NCI-H1048 (cell line): Measurements from ENCODE around the gene BMI1.
A peak's percentile ranks its signal among the peaks of the same experiment; 100 is the strongest.

Experiments used
- DNase-seq: peaks from one replicate; lab custom pipeline; 2025; lab: John Stamatoyannopoulos, UW

The BMI1 gene

DNA sequence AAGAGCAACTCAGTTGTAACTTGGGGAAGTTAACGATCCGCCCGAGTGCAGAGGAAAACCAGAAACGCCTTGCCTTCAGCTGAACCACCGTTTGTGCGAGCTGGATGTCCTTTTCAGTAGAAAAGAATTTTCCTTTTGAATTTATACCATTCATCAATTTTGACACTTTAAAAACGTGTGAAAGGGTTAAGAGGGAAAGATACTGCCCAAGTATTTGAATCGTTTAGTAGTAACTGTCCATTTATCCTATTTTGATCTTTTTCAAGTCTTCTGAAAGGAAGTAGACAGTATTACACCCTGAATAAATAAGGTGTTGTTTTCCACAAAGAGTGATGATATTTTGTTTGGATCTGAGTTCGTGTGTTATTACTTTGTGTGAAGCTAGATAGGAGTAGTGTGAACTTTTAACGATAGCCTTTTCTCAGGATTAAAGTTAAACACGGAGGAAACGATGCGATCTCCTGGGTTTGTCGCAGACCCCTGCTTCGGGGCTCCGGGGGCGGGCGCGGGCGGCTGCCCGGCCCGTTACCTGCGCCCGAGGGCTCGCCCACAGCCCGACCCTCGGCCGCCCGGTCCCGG lies 830 bp upstream of the BMI1 start:
- no peak for DNase-seq

DNA sequence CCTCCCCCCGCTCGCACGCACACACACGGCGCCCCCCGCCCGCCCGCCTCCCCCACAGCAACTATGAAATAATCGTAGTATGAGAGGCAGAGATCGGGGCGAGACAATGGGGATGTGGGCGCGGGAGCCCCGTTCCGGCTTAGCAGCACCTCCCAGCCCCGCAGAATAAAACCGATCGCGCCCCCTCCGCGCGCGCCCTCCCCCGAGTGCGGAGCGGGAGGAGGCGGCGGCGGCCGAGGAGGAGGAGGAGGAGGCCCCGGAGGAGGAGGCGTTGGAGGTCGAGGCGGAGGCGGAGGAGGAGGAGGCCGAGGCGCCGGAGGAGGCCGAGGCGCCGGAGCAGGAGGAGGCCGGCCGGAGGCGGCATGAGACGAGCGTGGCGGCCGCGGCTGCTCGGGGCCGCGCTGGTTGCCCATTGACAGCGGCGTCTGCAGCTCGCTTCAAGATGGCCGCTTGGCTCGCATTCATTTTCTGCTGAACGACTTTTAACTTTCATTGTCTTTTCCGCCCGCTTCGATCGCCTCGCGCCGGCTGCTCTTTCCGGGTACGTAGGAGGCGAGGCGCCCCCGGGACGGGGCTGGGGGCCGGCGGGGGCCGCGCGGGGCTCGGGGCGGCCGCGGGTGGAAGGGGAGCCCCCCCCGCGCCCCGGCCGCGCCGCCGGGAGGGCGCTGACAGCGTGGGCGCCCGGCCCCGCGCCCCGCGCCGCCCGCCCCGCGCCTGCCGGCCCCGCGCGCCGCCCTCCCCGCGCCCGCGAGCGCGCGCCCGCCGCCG lies 441 bp downstream of the BMI1 start:
- peak; percentile 13 for DNase-seq

DNA sequence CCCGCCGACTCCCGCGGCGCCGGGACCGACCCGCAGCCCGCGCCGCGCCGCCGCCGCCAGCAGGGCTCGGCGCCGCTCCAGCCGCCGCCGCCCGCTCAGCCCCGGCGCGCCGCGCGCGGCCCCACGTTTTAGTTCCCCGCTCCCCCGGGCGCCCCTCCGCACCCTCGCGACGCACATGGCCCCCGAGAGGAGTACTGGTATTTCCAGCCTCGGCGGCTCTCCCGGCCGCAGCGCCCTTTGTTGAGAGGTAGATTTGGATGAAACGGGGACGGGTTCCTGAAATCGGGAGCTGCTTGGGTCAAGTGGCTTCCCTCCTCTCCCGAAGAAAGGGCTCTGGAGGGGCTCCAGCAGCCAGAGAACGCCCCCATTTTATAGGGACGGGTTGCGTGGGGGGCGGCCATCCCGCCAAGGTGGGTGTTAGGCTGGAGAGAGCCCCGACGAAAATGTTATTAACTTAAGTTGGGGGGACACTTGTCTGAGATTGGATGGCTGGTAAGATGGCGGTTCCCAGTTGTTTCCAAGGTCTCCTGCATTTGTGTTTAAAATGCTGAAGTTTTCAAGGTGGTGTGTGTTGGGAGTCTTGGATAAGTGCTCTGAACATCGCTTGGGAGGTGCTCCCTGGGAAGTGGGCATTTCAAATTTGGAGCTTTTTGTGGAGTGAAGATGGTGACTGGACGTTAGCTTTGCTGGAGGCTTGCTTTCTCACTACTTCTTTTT lies 1.2 kb downstream of the BMI1 start:
- DNase-seq, result no peak

DNA sequence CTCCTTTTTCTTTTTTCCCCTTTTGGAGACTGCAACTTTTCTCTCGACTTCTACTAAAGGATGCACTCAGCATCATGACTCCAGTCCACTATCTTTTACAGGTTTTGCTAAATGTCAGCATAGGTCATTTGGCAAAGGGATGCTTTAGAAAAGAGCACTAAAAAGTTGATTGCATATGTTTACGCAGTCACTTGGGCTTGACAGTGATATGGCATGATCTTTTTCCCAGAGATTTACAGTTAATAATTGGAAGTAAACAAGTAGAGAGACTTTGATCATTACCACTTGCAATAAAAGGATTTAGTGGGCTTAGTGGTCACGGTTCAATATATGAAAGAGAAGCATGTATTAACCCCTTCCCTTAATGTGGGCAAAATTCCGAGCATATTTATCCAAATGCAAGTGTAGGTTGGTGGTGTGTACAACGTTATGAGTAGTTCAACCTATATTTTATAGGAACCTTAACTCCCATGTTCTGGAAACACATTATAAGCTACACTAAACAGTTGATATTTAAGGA lies 1.8 kb downstream of the BMI1 start:
- no peak for DNase-seq

DNA sequence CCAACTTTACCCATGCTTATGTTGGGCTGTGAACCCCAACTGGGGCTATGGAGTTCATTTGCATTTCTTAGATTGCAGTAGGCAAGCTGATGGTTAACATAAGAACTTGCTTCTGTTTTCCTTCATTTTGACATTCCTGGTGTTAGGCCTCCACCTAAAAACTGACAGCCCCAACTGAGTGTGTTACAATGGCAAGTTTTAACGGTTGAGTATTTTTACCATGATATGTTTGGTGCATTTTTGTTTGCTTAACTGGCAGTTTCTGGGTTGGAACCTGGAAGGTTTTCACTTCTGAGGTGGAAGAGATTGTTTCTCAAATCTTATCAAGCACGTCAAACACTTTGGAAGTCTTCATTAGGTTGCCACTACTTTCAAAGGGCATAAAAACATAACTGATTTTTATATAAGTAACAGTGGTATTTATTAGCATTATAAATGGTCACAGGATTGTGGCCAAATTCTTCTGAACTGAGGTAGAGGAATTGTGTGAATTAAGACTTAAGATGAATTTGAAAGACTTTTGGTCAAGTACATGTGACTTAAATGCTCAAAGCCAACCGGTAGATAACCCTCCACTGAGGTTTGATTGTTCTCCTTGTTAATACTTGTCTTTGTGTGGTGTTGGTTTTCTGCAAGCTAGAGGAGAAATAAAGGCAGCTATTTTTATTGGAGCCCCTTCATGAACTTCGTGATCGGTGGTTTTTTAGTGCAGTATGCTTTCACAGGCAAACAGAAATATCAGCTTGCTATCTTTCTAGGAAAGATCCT lies 2.8 kb downstream of the BMI1 start:
- DNase-seq, result no peak

DNA sequence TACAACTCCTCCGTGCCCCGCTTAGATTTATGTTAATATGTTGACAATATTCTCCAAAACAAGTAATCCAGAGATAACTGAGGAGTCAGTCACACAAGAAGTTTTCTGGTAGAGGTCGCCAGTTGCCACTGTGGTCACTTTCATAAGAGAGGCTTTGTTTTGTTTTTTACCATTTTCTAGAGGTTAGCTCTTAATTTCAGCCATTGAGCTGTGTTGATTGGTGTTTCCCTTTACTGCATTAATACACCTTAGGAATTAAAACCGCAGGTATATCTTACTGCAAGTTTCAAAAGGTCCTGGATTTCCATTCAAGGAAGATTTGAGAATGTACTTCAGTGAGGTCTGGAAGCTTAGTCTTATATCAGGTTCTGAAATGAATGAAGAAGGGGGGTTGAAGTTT lies 3.5 kb downstream of the BMI1 start:
- no peak for DNase-seq

DNA sequence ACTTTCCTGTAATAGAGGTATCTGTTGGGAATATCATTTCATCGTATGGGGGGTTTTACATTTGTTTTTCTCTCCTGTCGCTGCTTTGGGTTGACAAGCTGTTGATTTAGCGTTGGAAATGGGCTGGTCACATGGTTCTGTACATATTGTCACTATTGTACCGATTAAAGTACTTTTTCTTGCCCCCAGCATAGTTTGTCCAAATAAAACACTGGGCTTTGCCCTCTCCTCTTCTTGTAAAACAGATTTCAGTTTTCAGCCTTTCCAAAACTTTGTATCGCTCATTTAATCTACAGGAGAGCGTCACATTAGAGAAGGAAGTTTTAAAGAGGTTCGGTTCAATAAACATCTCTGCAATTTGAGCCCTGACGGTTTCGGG lies 4.0 kb downstream of the BMI1 start:
- no peak for DNase-seq

DNA sequence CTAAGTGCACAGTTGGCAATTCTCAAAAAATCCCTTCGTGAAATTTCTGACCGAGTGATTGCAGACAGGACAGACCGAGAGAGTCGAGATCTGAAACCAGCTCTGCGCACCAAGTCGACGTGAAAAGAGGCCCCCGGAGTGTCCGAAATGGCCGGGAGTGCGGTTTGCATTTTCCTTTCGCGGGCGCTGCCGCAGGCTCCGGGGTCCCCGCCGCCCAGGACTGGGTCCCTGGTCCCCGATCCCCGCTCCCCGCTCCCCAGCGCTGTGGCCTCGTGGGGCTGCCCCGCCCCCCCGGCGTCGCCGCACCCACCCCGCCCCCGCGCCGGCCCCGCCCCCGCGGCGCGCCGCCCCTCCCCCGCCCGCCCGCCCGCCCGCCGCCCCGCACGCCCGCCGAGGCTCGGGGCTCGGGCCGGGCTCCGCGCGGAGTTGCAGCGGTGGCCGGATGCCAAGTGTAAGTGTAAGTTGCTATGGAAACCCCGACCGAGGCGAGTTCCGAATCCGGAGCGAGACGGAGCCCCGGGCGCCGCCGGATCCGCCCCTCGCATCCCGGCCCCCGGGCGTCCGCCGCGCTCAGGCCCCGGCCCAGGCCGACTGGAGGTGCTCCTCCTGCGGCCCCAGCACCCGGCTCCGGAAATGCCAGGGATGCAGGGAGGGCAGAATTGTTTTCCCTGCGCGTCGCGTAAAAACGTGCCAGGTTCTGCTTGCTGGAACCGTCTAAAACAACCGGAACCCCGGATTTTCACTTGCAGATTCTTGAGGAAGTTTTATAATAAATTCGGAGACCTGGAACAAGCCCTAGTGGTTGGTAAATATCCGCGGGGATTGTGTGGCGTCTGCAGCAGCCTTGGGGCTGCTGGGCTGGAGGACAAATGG lies 4.6 kb downstream of the BMI1 start:
- DNase-seq, result peak; percentile 25

DNA sequence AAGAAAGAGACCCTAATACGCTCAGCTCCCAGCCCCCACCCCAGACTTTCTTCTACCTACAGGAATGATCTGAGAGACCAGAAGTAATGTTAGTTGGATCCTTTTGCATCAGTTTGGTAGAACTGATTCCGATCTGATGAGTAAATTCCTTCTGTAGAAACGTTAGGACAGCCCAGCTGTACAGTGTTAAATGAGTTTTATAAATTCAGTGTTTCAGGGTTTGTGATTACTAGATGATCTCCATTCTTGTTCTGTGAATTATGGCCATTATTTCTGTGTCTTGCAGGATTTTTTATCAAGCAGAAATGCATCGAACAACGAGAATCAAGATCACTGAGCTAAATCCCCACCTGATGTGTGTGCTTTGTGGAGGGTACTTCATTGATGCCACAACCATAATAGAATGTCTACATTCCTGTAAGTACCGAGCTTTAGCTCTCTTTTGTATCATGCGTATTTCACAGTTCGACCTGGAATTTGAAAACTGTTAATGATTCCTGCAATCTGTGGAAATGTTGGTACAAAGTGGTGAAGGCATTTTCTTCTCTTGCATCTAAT lies 5.3 kb downstream of the BMI1 start:
- DNase-seq, result no peak

DNA sequence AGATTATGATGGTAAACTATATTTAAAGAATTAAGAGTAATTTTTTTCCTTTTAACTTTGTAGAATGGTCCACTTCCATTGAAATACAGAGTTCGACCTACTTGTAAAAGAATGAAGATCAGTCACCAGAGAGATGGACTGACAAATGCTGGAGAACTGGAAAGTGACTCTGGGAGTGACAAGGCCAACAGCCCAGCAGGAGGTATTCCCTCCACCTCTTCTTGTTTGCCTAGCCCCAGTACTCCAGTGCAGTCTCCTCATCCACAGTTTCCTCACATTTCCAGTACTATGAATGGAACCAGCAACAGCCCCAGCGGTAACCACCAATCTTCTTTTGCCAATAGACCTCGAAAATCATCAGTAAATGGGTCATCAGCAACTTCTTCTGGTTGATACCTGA lies 8.3 kb downstream of the BMI1 start:
- DNase-seq, result no peak

DNA sequence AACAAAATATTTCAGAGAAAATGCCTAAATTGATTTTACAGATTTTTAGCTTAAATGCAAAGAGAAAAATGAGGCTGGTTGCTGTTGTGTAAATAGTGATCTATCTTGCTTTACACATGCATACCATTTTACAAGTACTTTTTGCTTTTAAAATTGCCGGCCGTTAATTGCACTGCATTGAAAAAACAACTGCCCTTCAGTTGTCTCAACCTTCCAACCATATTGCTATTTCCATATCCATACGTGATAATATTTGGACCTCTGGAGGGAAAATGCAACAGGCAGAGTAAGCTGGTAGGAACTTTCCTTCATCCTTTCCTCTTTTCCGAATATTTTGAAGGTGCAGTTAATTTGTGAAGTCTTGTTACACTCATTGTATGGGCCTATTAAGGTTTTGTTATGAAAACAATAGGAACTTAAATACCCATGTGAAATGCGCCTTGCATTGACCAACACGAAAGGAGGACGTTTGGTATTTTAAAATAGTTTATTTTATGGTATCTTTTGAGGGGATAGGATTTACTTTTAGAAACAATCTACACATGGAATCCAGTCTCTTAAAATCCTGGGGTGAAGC lies 11.3 kb downstream of the BMI1 start:
- DNase-seq, result no peak

DNA sequence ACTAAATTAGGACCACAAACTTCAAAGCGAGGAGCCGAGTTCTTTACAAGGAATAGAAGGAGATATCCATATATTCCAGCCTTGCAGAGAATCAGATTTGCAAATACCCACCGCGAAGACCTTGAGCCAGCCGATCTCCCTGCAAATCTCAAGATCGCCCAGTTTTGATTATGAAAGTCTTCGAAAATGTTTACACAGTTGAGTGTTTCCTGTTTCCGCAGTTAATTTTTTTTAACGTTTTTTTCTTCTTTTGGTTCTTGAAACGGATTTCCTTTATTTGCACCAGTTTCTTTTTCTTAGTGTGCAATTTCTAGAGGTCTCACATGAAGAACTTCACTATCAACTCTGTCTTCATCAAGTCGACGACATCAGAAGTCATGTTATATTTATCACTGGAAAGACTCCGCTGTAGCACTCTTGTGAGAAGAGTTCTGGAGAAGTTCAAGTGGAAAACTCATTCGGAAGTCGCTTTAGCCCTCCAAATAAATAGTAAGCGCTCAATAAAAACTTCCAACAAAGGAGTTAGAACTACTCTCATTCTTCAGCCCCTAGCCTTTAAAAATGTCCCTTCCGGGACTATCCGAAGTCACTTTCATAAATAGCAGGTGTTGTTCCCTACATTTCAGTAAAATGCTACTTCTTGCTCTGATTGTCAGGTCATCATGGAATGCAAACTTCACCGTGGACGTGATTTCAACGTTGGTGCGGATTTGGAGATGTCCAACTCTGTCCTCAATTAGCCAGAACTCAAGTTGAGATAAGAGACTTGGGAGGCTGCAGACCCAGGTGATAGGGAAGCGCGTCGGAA lies 12.5 kb downstream of the BMI1 start:
- DNase-seq, result no peak

DNA sequence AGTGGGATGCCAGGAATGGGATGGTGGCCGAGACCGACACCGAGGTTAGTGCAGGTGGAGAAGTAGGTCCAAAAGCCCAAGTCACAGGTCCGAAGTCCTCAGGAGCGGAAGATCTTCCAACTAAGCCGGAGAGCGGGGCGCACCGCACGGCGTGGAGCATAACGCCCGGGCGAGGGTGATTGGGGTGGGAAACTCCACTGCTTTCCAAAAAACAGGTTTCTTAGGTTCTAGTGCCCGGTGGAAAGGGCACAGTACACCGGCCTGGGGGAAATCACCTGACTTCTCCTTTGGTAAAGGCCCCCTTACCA lies 13.0 kb downstream of the BMI1 start:
- no peak for DNase-seq

DNA sequence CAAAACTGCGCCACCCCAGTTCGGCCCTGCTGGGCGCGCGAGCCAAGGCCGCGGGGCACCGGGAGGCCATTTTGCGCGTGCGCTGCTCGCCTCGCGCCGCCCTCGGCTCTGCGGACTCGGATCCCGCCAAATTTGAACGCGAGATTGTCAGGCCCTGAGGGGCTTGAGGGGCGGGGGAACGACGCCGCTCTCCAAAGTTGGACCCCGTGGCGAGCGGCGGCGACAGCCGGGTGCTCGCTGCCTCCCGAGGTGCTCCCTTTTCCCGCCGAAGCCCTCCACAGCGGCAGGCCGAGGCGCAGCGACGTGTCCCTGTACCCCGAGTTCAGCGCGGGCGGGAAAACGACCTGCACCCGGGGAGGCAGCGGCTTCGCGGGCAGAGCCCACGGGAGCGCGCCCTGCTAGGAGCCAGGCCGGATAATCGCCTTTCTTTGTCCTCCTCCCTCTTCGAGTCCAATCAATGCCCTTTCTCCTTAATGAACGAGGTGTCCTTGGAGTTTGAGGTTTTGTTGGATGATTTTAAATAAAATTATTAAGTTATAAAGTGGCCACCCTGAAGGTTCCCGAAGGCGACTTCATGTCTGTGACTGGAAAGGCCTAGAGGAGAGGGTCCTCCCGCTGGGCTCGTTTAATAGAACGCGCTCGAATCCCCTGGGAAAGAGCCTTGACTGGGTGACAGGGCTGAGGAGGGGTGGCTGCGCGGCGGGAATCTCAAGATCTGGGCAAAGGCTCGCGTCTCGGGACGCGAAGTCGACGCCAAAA lies 13.7 kb downstream of the BMI1 start:
- DNase-seq, result no peak

DNA sequence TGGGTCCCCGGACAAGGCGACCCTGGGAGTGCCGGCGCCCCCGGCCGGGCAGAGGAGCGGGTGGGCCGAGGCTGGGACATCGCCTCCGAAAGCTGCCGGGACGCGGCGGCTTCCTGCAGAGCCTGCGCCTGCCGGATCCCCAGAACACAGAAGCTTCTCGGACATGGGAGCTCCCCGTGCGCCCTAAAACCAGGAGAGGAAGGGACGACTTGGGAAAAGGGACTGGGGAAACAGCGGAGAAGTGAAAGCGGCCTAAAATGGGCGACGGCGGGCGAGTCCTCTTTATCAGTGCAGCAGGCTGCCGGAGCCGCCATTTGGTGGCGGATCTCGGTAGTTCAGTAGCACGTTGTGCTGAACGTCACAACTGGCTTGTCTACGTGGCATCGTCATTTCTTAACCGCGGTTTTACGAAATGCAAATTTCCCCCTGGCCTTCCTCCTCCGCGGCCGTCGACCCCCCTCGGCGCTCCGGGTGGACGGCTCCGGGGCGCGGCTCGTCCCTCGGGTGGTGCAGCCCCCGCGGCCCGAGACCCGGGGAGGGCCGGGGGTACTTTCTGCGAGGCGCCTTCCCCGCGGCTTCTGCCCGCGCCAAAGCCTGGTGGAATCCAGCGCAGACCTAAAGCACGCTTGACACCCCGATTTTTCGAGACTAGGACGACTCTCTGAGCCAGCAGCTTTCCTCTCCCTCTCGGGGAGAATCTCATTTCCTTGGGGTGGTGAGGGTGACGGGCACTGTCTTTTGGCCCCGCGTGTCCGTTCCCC lies 14.5 kb downstream of the BMI1 start:
- DNase-seq, result no peak

DNA sequence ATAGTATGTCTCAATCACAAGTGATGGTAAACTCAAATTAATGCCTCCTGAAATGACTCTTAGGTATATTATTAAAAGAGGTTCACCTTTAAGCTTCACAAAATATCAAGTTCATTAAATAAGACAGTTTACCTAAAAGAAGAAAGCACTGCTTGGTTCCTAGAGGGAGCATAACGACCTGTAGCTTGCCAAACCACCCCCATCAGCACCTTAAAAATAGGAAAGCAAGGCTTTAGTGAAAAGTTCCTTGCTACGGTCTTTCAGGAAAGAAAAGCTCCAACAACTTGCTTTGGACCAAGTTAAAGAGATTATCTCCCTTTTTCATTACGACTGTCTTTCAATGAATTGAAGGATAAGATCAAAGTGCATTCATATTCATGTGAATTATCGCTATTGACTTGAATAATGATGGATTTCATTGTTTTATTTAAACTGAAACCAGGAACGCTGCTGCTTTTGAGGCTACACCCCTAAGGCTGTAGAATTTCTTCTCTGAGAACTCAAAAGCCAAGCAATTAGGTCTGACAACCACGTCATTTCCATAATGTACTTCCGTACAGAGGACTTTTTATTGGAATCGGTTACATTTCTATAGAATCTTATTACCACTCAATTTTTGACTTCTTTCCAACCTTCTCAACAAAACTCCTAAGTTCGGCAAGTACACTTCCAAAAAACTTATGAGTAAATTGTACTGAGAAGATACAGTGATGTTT lies 17.4 kb downstream of the BMI1 start:
- no peak for DNase-seq

DNA sequence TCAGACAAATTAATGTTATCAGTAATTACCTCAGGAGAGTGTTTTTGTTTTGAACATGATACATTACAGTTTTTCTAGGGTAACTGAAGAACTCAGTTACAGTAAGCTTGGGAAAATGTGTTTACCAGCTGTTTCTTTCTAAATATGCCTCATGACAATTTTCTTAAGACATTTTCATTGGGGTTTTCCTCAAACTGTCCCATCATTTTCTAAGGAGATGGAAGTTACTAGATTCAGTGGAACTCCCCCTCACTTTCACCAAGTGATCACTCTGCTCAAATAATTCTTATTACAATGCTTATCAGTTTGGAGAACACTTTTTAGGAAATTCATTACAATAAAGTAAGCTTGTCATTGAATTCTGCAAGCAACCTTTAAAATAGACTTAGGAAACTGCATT lies 18.0 kb downstream of the BMI1 start:
- DNase-seq, result no peak

DNA sequence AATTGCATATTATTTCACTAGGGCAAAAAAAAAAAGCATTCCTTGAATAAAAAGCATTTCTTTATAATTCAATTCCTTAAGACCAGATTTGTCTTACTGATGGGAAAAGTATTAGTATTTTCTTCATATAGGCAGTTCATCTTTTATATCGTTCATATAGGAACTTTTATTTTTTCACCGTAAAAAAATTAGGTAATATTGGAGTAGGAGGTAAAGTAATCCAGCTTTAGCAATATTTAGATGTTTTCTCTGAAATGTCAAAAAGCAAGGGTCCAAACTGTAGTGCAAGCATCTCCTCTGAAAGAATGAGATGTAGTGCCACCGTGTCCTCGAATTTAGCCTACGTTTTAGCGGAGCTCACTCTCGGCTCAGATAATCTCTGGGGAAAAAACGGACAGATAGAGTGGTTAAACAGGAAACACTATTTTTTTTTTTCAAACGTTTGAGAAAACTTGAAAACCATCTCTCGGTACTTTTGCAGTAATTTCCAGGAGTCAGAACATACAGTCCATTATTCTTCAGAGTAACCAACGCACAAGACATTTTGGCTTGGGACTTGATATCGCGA lies 18.9 kb downstream of the BMI1 start:
- no peak for DNase-seq
